Stimulated activated naive B cell treated with anti-CD40 and anti-IgM and Interleukin-4, amounts not matched to agents 10 μg/mL and 1 μg/mL and 100 μg/mL, for 72 hours (primary cell): Measurements from ENCODE around the gene PLPP4.

ENCODE experiments used
- ATAC-seq, 2 donors: fragments of 150-1000 bp; cut with Tn5 transposase; replicated peaks; 2 replicates each; pipeline ENCODE4 v1.10.0; 2021; ENCODE audit warnings: moderate library complexity in 1 of 2
- DNase-seq: peaks from one replicate; pipeline ENCODE4 v3.0.0; 2021
- H3K27ac Mint-ChIP-seq: one replicate; pipeline ENCODE4 v1.8.0; 2022; ENCODE audit warnings: mild to moderate bottlenecking, mixed read lengths
- H3K27me3 Mint-ChIP-seq, 2 donors: one replicate each; pipeline ENCODE4 v1.8.0; 2022; ENCODE audit warnings: mixed read lengths in 2 of 2
- H3K36me3 Mint-ChIP-seq, 2 donors: one replicate each; pipeline ENCODE4 v1.8.0; 2022; ENCODE audit warnings: mixed read lengths in 2 of 2, mild to moderate bottlenecking in 1 of 2
- H3K4me1 Mint-ChIP-seq, 2 donors: one replicate each; pipeline ENCODE4 v1.8.0; 2022; ENCODE audit warnings: mixed read lengths in 2 of 2, mild to moderate bottlenecking in 1 of 2
- H3K4me3 Mint-ChIP-seq, 2 donors: one replicate each; pipeline ENCODE4 v1.8.0; 2022; ENCODE audit warnings: mild to moderate bottlenecking in 2 of 2, mixed read lengths in 2 of 2, moderate library complexity in 1 of 2
- H3K9me3 Mint-ChIP-seq, 2 donors: one replicate each; pipeline ENCODE4 v1.8.0; 2022; ENCODE audit warnings: mixed read lengths in 2 of 2, mild to moderate bottlenecking in 1 of 2

Gene PLPP4

GRCh38 chr10:120433141-120433540, 23.9 kb upstream of the PLPP4 start:
- no peak for DNase-seq
- ATAC-seq: no peak
- Mint-ChIP-seq H3K27me3 (peaks cover 11 to 17% of the 10 kb centered on the region in 2 donors), H3K27ac (no peak overlapping the region), H3K4me1 (no peaks in the 10 kb centered on the region), H3K4me3 (no peak overlapping the region), H3K36me3 (no peaks in the 10 kb centered on the region), H3K9me3 (peaks cover 0 to 2% of the 10 kb centered on the region in 2 donors)

GRCh38 chr10:120436439-120437112, 20.5 kb upstream of the PLPP4 start:
- H3K4me1 Mint-ChIP-seq: no peaks in the 10 kb centered on the region
- H3K36me3 Mint-ChIP-seq: no peaks in the 10 kb centered on the region
- H3K4me3 Mint-ChIP-seq: no peak overlapping the region
- peaks cover 0 to 2% of the 10 kb centered on the region in 2 donors for H3K9me3 Mint-ChIP-seq
- no peak for DNase-seq
- no peak for ATAC-seq
- H3K27ac Mint-ChIP-seq: no peak overlapping the region
- H3K27me3 Mint-ChIP-seq: peaks cover 7 to 12% of the 10 kb centered on the region in 2 donors

- no peaks in the 10 kb centered on the region for H3K36me3 Mint-ChIP-seq
- no peaks in the 10 kb centered on the region for H3K4me1 Mint-ChIP-seq
- no peak for ATAC-seq
- H3K9me3 Mint-ChIP-seq: peaks cover 0 to 2% of the 10 kb centered on the region in 2 donors
- peaks cover 0 to 5% of the 10 kb centered on the region in 2 donors for H3K27me3 Mint-ChIP-seq
- H3K27ac Mint-ChIP-seq: no peak overlapping the region
- no peak for DNase-seq
- H3K4me3 Mint-ChIP-seq: no peak overlapping the region
These were observed 19.5 kb upstream of the PLPP4 start for GRCh38 chr10:120437541-120437940.

GRCh38 chr10:120451968-120452367, 5.1 kb upstream of the PLPP4 start:
- no peak for ATAC-seq

GRCh38 chr10:120453319-120453718, 3.7 kb upstream of the PLPP4 start:
- H3K4me3 Mint-ChIP-seq: no peak overlapping the region
- ATAC-seq: no peak
- H3K9me3 Mint-ChIP-seq: no peaks in the 10 kb centered on the region
- peaks cover 5 to 6% of the 10 kb centered on the region in 2 donors for H3K4me1 Mint-ChIP-seq
- no peak for DNase-seq
- H3K27ac Mint-ChIP-seq: no peak overlapping the region
- H3K27me3 Mint-ChIP-seq: peaks cover 32 to 41% of the 10 kb centered on the region in 2 donors
- H3K36me3 Mint-ChIP-seq: no peaks in the 10 kb centered on the region

More at GRCh38 chr10:120451968-120452367, 5.1 kb upstream of the PLPP4 start:
- Mint-ChIP-seq H3K4me1 (peaks cover 0 to 5% of the 10 kb centered on the region in 2 donors), H3K36me3 (no peaks in the 10 kb centered on the region), H3K27me3 (peaks cover 24 to 30% of the 10 kb centered on the region in 2 donors), H3K27ac (no peak overlapping the region), H3K4me3 (no peak overlapping the region), H3K9me3 (no peaks in the 10 kb centered on the region)
- no peak for DNase-seq

- H3K4me3 Mint-ChIP-seq: no peak overlapping the region
- no peak for DNase-seq
- no peaks in the 10 kb centered on the region for H3K36me3 Mint-ChIP-seq
- peak overlapping the region; percentile 38 for H3K27ac Mint-ChIP-seq
- peak; percentile 52 to 57 for ATAC-seq
- peaks cover 37 to 46% of the 10 kb centered on the region in 2 donors for H3K27me3 Mint-ChIP-seq
- peaks cover 5 to 6% of the 10 kb centered on the region in 2 donors for H3K4me1 Mint-ChIP-seq
- no peaks in the 10 kb centered on the region for H3K9me3 Mint-ChIP-seq
These were observed 3.1 kb upstream of the PLPP4 start for GRCh38 chr10:120453886-120454285.

GRCh38 chr10:120455004-120455403, 2.0 kb upstream of the PLPP4 start:
- DNase-seq (no peak), ATAC-seq (no peak)
- Mint-ChIP-seq H3K9me3 (no peaks in the 10 kb centered on the region), H3K27ac (no peak overlapping the region), H3K4me3 (no peak overlapping the region), H3K4me1 (peaks cover 5 to 6% of the 10 kb centered on the region in 2 donors), H3K27me3 (peaks cover 37 to 58% of the 10 kb centered on the region in 2 donors), H3K36me3 (no peaks in the 10 kb centered on the region)

GRCh38 chr10:120455606-120456005, 1.4 kb upstream of the PLPP4 start:
- ATAC-seq (no peak), DNase-seq (no peak)
- H3K4me3 Mint-ChIP-seq: no peak overlapping the region
- peaks cover 5 to 6% of the 10 kb centered on the region in 2 donors for H3K4me1 Mint-ChIP-seq
- no peak overlapping the region for H3K27ac Mint-ChIP-seq
- H3K36me3 Mint-ChIP-seq: no peaks in the 10 kb centered on the region
- no peaks in the 10 kb centered on the region for H3K9me3 Mint-ChIP-seq
- peaks cover 37 to 58% of the 10 kb centered on the region in 2 donors for H3K27me3 Mint-ChIP-seq

- H3K9me3 Mint-ChIP-seq: no peaks in the 10 kb centered on the region
- peaks cover 37 to 58% of the 10 kb centered on the region in 2 donors for H3K27me3 Mint-ChIP-seq
- H3K4me3 Mint-ChIP-seq: peak overlapping the region; percentile 58 to 70
- H3K4me1 Mint-ChIP-seq: peaks cover 5 to 6% of the 10 kb centered on the region in 2 donors
- no peak for DNase-seq
- ATAC-seq: no peak
- no peaks in the 10 kb centered on the region for H3K36me3 Mint-ChIP-seq
- no peak overlapping the region for H3K27ac Mint-ChIP-seq
These were observed 843 bp upstream of the PLPP4 start for GRCh38 chr10:120456143-120456625.

GRCh38 chr10:120457431-120458172, 575 bp downstream of the PLPP4 start:
- Mint-ChIP-seq H3K4me3 (peak overlapping the region; percentile 23 to 46), H3K27me3 (peaks cover 42 to 58% of the 10 kb centered on the region in 2 donors), H3K36me3 (no peaks in the 10 kb centered on the region), H3K9me3 (peaks cover 0 to 1% of the 10 kb centered on the region in 2 donors), H3K27ac (no peak overlapping the region), H3K4me1 (peaks cover 5 to 6% of the 10 kb centered on the region in 2 donors)
- ATAC-seq: no peak
- DNase-seq: no peak

- Mint-ChIP-seq H3K36me3 (no peaks in the 10 kb centered on the region), H3K27me3 (peaks cover 40 to 55% of the 10 kb centered on the region in 2 donors), H3K9me3 (peaks cover 0 to 1% of the 10 kb centered on the region in 2 donors), H3K4me3 (no peak overlapping the region), H3K27ac (no peak overlapping the region), H3K4me1 (peaks cover 5 to 6% of the 10 kb centered on the region in 2 donors)
- ATAC-seq (no peak), DNase-seq (no peak)
These were observed 1.4 kb downstream of the PLPP4 start for GRCh38 chr10:120458432-120458831.

- peaks cover 0 to 1% of the 10 kb centered on the region in 2 donors for H3K9me3 Mint-ChIP-seq
- DNase-seq (no peak), ATAC-seq (no peak)
- H3K27ac Mint-ChIP-seq: no peak overlapping the region
- no peaks in the 10 kb centered on the region for H3K36me3 Mint-ChIP-seq
- peaks cover 36 to 48% of the 10 kb centered on the region in 2 donors for H3K27me3 Mint-ChIP-seq
- H3K4me3 Mint-ChIP-seq: no peak overlapping the region
- H3K4me1 Mint-ChIP-seq: peaks cover 3 to 6% of the 10 kb centered on the region in 2 donors
These were observed 2.2 kb downstream of the PLPP4 start for GRCh38 chr10:120459185-120459584.

GRCh38 chr10:120460186-120460585, 3.2 kb downstream of the PLPP4 start:
- H3K4me3 Mint-ChIP-seq: no peak overlapping the region
- ATAC-seq (no peak), DNase-seq (no peak)
- no peaks in the 10 kb centered on the region for H3K36me3 Mint-ChIP-seq
- H3K27me3 Mint-ChIP-seq: peaks cover 31 to 43% of the 10 kb centered on the region in 2 donors
- H3K4me1 Mint-ChIP-seq: peaks cover 3 to 6% of the 10 kb centered on the region in 2 donors
- peaks cover 0 to 1% of the 10 kb centered on the region in 2 donors for H3K9me3 Mint-ChIP-seq
- no peak overlapping the region for H3K27ac Mint-ChIP-seq

- ATAC-seq (no peak), DNase-seq (no peak)
- H3K27ac Mint-ChIP-seq: no peak overlapping the region
- H3K9me3 Mint-ChIP-seq: peaks cover 0 to 1% of the 10 kb centered on the region in 2 donors
- H3K4me1 Mint-ChIP-seq: peaks cover 3 to 6% of the 10 kb centered on the region in 2 donors
- peaks cover 28 to 38% of the 10 kb centered on the region in 2 donors for H3K27me3 Mint-ChIP-seq
- no peaks in the 10 kb centered on the region for H3K36me3 Mint-ChIP-seq
- H3K4me3 Mint-ChIP-seq: no peak overlapping the region
These were observed 3.7 kb downstream of the PLPP4 start for GRCh38 chr10:120460776-120461175.
